NCI-H2196 (cell line): ENCODE measurements around the gene GFRAL.

Experiments
- DNase-seq: peaks from one replicate; lab custom pipeline; 2025; ENCODE audit not compliant: unreplicated experiment; lab: John Stamatoyannopoulos, UW

GFRAL gene

GRCh38 chr6:55433446-55434130 is 106.3 kb downstream of the GFRAL start:
- no peak for DNase-seq

GRCh38 chr6:55437141-55437540 is 109.9 kb downstream of the GFRAL start:
- no peak for DNase-seq

DNA sequence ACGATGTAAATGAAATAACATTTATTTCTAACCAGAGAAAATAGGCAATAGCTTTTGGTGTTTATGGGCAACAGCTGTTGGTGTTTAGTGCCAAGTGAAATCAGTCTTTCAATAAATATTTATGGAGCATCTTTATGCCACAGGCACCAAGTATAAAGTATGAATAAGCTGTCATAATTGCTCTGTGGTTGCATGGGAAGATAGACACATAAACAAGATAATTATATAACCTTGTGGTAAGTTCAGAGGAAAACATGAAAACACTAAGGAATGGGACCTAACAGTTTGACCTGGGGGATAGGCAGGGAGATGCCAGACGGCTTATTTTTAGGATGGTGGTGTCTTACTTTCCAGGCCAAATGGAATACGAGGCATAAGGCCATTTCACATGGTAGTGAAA is 110.9 kb downstream of the GFRAL start:
- no peak for DNase-seq

- DNase-seq: no peak
Measured at GRCh38 chr6:55443238-55444134, 116.2 kb downstream of the GFRAL start.

DNA sequence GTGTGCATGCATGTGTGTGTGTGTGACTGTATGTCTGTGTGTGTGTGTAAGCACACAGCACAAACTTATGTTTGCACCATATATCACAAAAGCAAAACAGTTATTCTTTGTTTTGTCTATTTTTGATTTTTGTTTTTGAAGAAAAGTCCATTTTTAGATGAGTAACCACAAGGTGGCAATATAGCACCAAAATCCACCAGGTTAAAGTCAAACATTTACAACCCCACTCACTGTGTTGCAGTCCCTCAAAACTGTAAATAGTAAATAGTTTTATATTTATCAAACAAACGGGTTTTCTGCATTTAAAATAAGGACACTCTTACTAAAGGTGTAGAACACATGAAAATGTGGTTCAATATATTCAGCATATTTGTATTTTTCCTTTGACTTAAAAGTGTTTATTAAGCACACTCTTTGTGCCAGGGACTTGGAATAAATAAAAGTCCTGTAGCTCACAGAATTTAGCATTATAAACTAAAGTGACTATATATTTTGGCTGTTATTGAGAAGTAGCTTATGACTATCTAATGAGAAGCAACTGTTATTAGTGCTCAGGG is 118.5 kb downstream of the GFRAL start:
- DNase-seq: peak; percentile 16

- no peak for DNase-seq
Measured at GRCh38 chr6:55447891-55448290, 120.6 kb downstream of the GFRAL start.

DNA sequence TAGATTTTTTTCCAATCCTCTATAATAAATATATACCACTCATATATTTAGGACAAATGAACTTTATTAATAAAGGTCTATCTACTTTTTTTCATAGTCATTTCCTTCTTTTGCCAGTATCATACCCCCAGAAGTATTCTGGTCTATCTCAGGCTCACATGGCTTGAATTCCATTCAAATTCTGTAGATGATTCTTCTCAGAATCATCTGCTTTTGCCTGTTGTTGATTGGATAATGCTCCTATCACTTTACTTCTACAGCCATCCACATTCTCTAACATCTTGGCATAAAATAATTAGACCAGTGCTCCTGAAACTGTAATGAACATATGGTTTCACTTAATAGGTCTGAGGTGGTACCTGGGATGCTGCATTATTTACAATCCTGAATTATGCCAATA is 121.2 kb downstream of the GFRAL start:
- no peak for DNase-seq

DNA sequence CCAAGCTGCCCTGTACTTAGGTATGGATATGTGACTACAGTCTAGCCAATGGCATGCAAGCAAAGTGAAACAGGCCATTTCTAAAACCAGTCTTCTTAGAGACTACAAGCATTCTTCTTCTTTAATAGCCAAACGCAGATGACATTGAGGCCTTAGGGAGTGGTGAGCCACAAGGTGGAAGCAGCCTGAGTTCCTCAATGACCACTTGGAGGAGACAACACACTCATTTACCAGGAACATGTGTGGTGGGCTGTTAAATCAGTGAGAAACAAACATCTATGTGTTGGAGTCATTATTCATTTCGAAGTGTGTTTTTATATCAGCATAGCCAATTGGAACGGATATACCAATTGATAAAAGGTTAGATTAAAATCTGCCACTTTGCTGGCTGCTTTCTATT is 122.0 kb downstream of the GFRAL start:
- DNase-seq: no peak

DNA sequence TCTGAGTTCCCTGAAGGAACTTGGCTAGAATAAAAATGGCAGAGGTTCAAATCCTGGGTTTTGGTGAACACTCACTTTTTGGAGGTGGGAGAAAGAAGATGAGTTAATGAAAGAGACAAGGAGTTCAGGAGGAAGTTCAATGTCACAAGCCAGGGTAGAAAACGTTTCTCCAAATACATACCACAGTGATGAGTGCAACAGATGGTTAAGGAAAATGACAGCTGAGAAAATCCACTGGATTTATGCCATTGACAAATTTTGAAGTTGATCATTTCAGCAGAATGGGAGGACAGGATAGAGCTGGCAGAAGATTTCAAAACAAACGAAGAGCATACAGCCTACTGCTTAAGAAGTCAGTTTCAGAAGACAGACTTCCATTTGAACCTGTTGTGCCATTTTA is 122.7 kb downstream of the GFRAL start:
- no peak for DNase-seq
